ENCODE results near the gene CRKL.

CRKL gene

GRCh38 chr22:20912494-20912893, 4.7 kb upstream of the CRKL start:
- H4K91ac ChIP-seq (ENCODE audit: low read depth, low read length, poor library complexity): no peak overlapping the region
- H3K36me3 ChIP-seq (replicated peaks in 1 of 2; ENCODE audit: control insufficient read depth in 2 of 2, insufficient read depth in 2 of 2, low read length in 2 of 2): no peaks in the 10 kb centered on the region
- no peak overlapping the region for H2BK12ac ChIP-seq (ENCODE audit: low read length)
- WGBS, 2 donors (ENCODE audit: extremely low coverage in 2 of 2, insufficient read length in 2 of 2, insufficient replicate concordance in 1 of 2): no CpG with 5 or more reads among the region's 6 CpGs
- H3K9ac ChIP-seq (ENCODE audit: low read depth, low read length, poor library complexity): no peak overlapping the region
- DNase-seq (ENCODE audit: low spot score): no peak
- H3K4me3 ChIP-seq (ENCODE audit: low read length in 2 of 2): no peak overlapping the region
- H3K14ac ChIP-seq (ENCODE audit: low read length): no peak overlapping the region
- H2BK5ac ChIP-seq (ENCODE audit: low read length): no peak overlapping the region
- no peak overlapping the region for H3K27ac ChIP-seq (replicated peaks; ENCODE audit: low read length)
- no peak overlapping the region for H2AK5ac ChIP-seq (ENCODE audit: low read depth, low read length)
- H3K27me3 ChIP-seq (ENCODE audit: control insufficient read depth in 3 of 3, insufficient read depth in 3 of 3, low read depth in 1 of 3, low read length in 3 of 3): no peaks in the 10 kb centered on the region
- no peak overlapping the region for H2BK120ac ChIP-seq (ENCODE audit: low read depth, low read length)
- no peak overlapping the region for H2AFZ ChIP-seq (ENCODE audit: low read length)
- no peak overlapping the region for H3K4ac ChIP-seq (ENCODE audit: low read length)
- H3K23ac ChIP-seq (ENCODE audit: low read depth, low read length, poor library complexity): no peak overlapping the region
- no peaks in the 10 kb centered on the region for H3K79me1 ChIP-seq (ENCODE audit: low read depth, low read length)
- H3K18ac ChIP-seq (ENCODE audit: low read length): no peak overlapping the region
- no peak overlapping the region for H3K4me2 ChIP-seq (ENCODE audit: insufficient read depth, low read length, poor library complexity, severe bottlenecking)
- peaks cover 0 to 1% of the 10 kb centered on the region in 2 donors for H3K4me1 ChIP-seq (ENCODE audit: control insufficient read depth in 2 of 2, insufficient read depth in 1 of 2, low read depth in 1 of 2, low read length in 2 of 2)
- no peak overlapping the region for H2BK15ac ChIP-seq (ENCODE audit: low read length)
- no peak overlapping the region for H4K8ac ChIP-seq (ENCODE audit: low read depth, low read length)
- no peaks in the 10 kb centered on the region for H3K9me3 ChIP-seq (replicated peaks in 1 of 2; ENCODE audit: control insufficient read depth in 2 of 2, insufficient read depth in 1 of 2, low read depth in 1 of 2, low read length in 2 of 2)

GRCh38 chr22:20918663-20919218, 1.5 kb downstream of the CRKL start:
- no peak overlapping the region for H3K27ac ChIP-seq (replicated peaks; ENCODE audit: low read length)
- H4K91ac ChIP-seq (ENCODE audit: low read depth, low read length, poor library complexity): no peak overlapping the region
- DNase-seq (ENCODE audit: low spot score): no peak
- H2BK5ac ChIP-seq (ENCODE audit: low read length): no peak overlapping the region
- H3K9me3 ChIP-seq (replicated peaks in 1 of 2; ENCODE audit: control insufficient read depth in 2 of 2, insufficient read depth in 1 of 2, low read depth in 1 of 2, low read length in 2 of 2): no peaks in the 10 kb centered on the region
- H3K36me3 ChIP-seq (replicated peaks in 1 of 2; ENCODE audit: control insufficient read depth in 2 of 2, insufficient read depth in 2 of 2, low read length in 2 of 2): peaks cover 0 to 40% of the 10 kb centered on the region in 2 donors
- no peak overlapping the region for H3K4ac ChIP-seq (ENCODE audit: low read length)
- no peak overlapping the region for H2AFZ ChIP-seq (ENCODE audit: low read length)
- H3K14ac ChIP-seq (ENCODE audit: low read length): no peak overlapping the region
- no peak overlapping the region for H3K9ac ChIP-seq (ENCODE audit: low read depth, low read length, poor library complexity)
- no peak overlapping the region for H2BK15ac ChIP-seq (ENCODE audit: low read length)
- WGBS, 2 donors (ENCODE audit: extremely low coverage in 2 of 2, insufficient read length in 2 of 2, insufficient replicate concordance in 1 of 2): no CpG with 5 or more reads among the region's 19 CpGs
- no peaks in the 10 kb centered on the region for H3K27me3 ChIP-seq (ENCODE audit: control insufficient read depth in 3 of 3, insufficient read depth in 3 of 3, low read depth in 1 of 3, low read length in 3 of 3)
- H2BK120ac ChIP-seq (ENCODE audit: low read depth, low read length): no peak overlapping the region
- H3K79me1 ChIP-seq (ENCODE audit: low read depth, low read length): no peaks in the 10 kb centered on the region
- no peak overlapping the region for H3K23ac ChIP-seq (ENCODE audit: low read depth, low read length, poor library complexity)
- no peak overlapping the region for H2AK5ac ChIP-seq (ENCODE audit: low read depth, low read length)
- H3K4me2 ChIP-seq (ENCODE audit: insufficient read depth, low read length, poor library complexity, severe bottlenecking): peak overlapping the region; percentile 37
- H4K8ac ChIP-seq (ENCODE audit: low read depth, low read length): no peak overlapping the region
- no peak overlapping the region for H2BK12ac ChIP-seq (ENCODE audit: low read length)
- peak overlapping the region; percentile 79 to 89 for H3K4me3 ChIP-seq (ENCODE audit: low read length in 2 of 2)
- H3K18ac ChIP-seq (ENCODE audit: low read length): no peak overlapping the region
- H3K4me1 ChIP-seq (ENCODE audit: control insufficient read depth in 2 of 2, insufficient read depth in 1 of 2, low read depth in 1 of 2, low read length in 2 of 2): peaks cover 3 to 6% of the 10 kb centered on the region in 2 donors

- Histone ChIP-seq H3K4ac (ENCODE audit: low read length) (no peak overlapping the region), H3K4me3 (ENCODE audit: low read length in 2 of 2) (peak overlapping the region in 1 of 2 donors; percentile 89), H3K4me2 (ENCODE audit: insufficient read depth, low read length, poor library complexity, severe bottlenecking) (peak overlapping the region; percentile 31), H2BK12ac (ENCODE audit: low read length) (no peak overlapping the region), H2BK120ac (ENCODE audit: low read depth, low read length) (no peak overlapping the region), H3K18ac (ENCODE audit: low read length) (no peak overlapping the region), H3K36me3 (replicated peaks in 1 of 2; ENCODE audit: control insufficient read depth in 2 of 2, insufficient read depth in 2 of 2, low read length in 2 of 2) (peaks cover 0 to 50% of the 10 kb centered on the region in 2 donors), H3K9me3 (replicated peaks in 1 of 2; ENCODE audit: control insufficient read depth in 2 of 2, insufficient read depth in 1 of 2, low read depth in 1 of 2, low read length in 2 of 2) (no peaks in the 10 kb centered on the region), H3K79me1 (ENCODE audit: low read depth, low read length) (no peaks in the 10 kb centered on the region), H2AFZ (ENCODE audit: low read length) (no peak overlapping the region), H3K27me3 (ENCODE audit: control insufficient read depth in 3 of 3, insufficient read depth in 3 of 3, low read depth in 1 of 3, low read length in 3 of 3) (no peaks in the 10 kb centered on the region), H2BK15ac (ENCODE audit: low read length) (no peak overlapping the region), H3K14ac (ENCODE audit: low read length) (no peak overlapping the region), H3K27ac (replicated peaks; ENCODE audit: low read length) (no peak overlapping the region), H4K91ac (ENCODE audit: low read depth, low read length, poor library complexity) (no peak overlapping the region), H3K4me1 (ENCODE audit: control insufficient read depth in 2 of 2, insufficient read depth in 1 of 2, low read depth in 1 of 2, low read length in 2 of 2) (peaks cover 3 to 6% of the 10 kb centered on the region in 2 donors), H3K23ac (ENCODE audit: low read depth, low read length, poor library complexity) (no peak overlapping the region), H4K8ac (ENCODE audit: low read depth, low read length) (no peak overlapping the region), H2AK5ac (ENCODE audit: low read depth, low read length) (no peak overlapping the region), H3K9ac (ENCODE audit: low read depth, low read length, poor library complexity) (no peak overlapping the region), H2BK5ac (ENCODE audit: low read length) (no peak overlapping the region)
- DNase-seq (ENCODE audit: low spot score): no peak
- WGBS, 2 donors (ENCODE audit: extremely low coverage in 2 of 2, insufficient read length in 2 of 2, insufficient replicate concordance in 1 of 2): no CpG with 5 or more reads among the region's 4 CpGs
Measured at GRCh38 chr22:20919718-20920117, 2.5 kb downstream of the CRKL start.

DNA sequence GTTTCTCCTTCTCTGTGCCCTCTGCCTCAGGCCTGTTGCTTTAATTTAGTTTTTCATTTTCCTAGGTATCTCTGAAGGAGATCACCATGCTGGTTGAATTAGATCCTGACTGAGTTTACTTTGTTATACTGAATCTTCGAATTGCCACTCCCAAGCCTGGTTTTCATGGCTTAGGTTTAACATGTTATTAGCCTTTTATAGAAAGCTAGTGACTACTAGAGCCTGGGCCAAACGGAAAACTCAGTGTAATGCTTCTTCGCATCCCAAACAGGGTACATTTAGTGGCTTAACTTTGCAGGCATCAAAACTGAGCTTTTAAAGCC, 3.6 kb downstream of the CRKL start:
- WGBS, 2 donors (ENCODE audit: extremely low coverage in 2 of 2, insufficient read length in 2 of 2, insufficient replicate concordance in 1 of 2): no CpG with 5 or more reads among the region's 3 CpGs
- H3K4me1 ChIP-seq (ENCODE audit: control insufficient read depth in 2 of 2, insufficient read depth in 1 of 2, low read depth in 1 of 2, low read length in 2 of 2): peaks cover 3 to 8% of the 10 kb centered on the region in 2 donors

More for the DNA sequence above, 3.6 kb downstream of the CRKL start:
- H2BK120ac ChIP-seq (ENCODE audit: low read depth, low read length): no peak overlapping the region
- no peaks in the 10 kb centered on the region for H3K9me3 ChIP-seq (replicated peaks in 1 of 2; ENCODE audit: control insufficient read depth in 2 of 2, insufficient read depth in 1 of 2, low read depth in 1 of 2, low read length in 2 of 2)
- H2BK5ac ChIP-seq (ENCODE audit: low read length): no peak overlapping the region
- no peaks in the 10 kb centered on the region for H3K79me1 ChIP-seq (ENCODE audit: low read depth, low read length)
- no peaks in the 10 kb centered on the region for H3K27me3 ChIP-seq (ENCODE audit: control insufficient read depth in 3 of 3, insufficient read depth in 3 of 3, low read depth in 1 of 3, low read length in 3 of 3)
- no peak overlapping the region for H3K9ac ChIP-seq (ENCODE audit: low read depth, low read length, poor library complexity)
- H3K4ac ChIP-seq (ENCODE audit: low read length): no peak overlapping the region
- H3K23ac ChIP-seq (ENCODE audit: low read depth, low read length, poor library complexity): no peak overlapping the region
- H3K4me2 ChIP-seq (ENCODE audit: insufficient read depth, low read length, poor library complexity, severe bottlenecking): peak overlapping the region; percentile 35
- H3K4me3 ChIP-seq (ENCODE audit: low read length in 2 of 2): peak overlapping the region in 1 of 2 donors; percentile 89
- no peak overlapping the region for H2BK12ac ChIP-seq (ENCODE audit: low read length)
- H3K27ac ChIP-seq (replicated peaks; ENCODE audit: low read length): no peak overlapping the region
- H2BK15ac ChIP-seq (ENCODE audit: low read length): no peak overlapping the region
- DNase-seq (ENCODE audit: low spot score): no peak
- H3K18ac ChIP-seq (ENCODE audit: low read length): no peak overlapping the region
- no peak overlapping the region for H4K8ac ChIP-seq (ENCODE audit: low read depth, low read length)
- no peak overlapping the region for H4K91ac ChIP-seq (ENCODE audit: low read depth, low read length, poor library complexity)
- H2AK5ac ChIP-seq (ENCODE audit: low read depth, low read length): no peak overlapping the region
- H3K36me3 ChIP-seq (replicated peaks in 1 of 2; ENCODE audit: control insufficient read depth in 2 of 2, insufficient read depth in 2 of 2, low read length in 2 of 2): peaks cover 1 to 59% of the 10 kb centered on the region in 2 donors
- no peak overlapping the region for H3K14ac ChIP-seq (ENCODE audit: low read length)
- H2AFZ ChIP-seq (ENCODE audit: low read length): no peak overlapping the region
